ENCODE measurements around the gene SERPIND1.

DNA sequence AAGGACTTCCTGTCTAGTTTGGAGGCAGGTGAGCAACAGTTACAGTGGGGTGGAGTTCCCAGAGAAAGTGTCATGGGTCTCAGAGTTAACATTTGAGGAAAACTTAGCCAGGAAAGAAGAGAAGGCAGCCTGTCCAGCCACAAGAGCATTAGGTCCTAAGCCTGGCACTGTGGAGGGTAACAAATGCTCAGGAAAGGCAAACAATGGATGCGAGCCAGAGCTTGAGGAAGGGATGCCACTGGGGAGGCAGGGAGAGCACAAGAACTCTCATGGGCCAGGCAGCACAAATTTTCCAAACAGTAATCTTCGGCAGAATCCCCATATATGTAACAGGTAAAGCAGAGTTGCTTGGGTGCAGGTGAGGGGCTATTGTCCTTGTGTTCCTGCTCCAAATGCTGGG lies 8.0 kb upstream of the SERPIND1 start:
- TF ChIP-seq, protein P1, sequence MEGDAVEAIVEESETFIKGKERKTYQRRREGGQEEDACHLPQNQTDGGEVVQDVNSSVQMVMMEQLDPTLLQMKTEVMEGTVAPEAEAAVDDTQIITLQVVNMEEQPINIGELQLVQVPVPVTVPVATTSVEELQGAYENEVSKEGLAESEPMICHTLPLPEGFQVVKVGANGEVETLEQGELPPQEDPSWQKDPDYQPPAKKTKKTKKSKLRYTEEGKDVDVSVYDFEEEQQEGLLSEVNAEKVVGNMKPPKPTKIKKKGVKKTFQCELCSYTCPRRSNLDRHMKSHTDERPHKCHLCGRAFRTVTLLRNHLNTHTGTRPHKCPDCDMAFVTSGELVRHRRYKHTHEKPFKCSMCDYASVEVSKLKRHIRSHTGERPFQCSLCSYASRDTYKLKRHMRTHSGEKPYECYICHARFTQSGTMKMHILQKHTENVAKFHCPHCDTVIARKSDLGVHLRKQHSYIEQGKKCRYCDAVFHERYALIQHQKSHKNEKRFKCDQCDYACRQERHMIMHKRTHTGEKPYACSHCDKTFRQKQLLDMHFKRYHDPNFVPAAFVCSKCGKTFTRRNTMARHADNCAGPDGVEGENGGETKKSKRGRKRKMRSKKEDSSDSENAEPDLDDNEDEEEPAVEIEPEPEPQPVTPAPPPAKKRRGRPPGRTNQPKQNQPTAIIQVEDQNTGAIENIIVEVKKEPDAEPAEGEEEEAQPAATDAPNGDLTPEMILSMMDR (tag by site-specific recombination; IDR thresholded peaks at IDR 0.05): no peak
- TF ChIP-seq ZNF214 (tag by site-specific recombination; IDR thresholded peaks at IDR 0.05; ENCODE audit: borderline replicate concordance) (no peak), MZF1 (tag by site-specific recombination; IDR thresholded peaks at IDR 0.05; ENCODE audit: borderline replicate concordance) (no peak), ZBTB17 (tag by site-specific recombination; IDR thresholded peaks at IDR 0.05) (no peak), ZNF704 (tag by site-specific recombination; IDR thresholded peaks at IDR 0.05) (no peak), TCF7L2 (IDR thresholded peaks at IDR 0.05; ENCODE audit: borderline replicate concordance, low read depth, low read length) (no peak), ZNF362 (tag by site-specific recombination; IDR thresholded peaks at IDR 0.05) (no peak), YY1 (tag by site-specific recombination; IDR thresholded peaks at IDR 0.05) (no peak), ZNF548 (tag by site-specific recombination; IDR thresholded peaks at IDR 0.05) (no peak), BCL11B (tag by site-specific recombination; IDR thresholded peaks at IDR 0.05; ENCODE audit: low read depth) (no peak)
- TF ChIP-seq, protein P2, sequence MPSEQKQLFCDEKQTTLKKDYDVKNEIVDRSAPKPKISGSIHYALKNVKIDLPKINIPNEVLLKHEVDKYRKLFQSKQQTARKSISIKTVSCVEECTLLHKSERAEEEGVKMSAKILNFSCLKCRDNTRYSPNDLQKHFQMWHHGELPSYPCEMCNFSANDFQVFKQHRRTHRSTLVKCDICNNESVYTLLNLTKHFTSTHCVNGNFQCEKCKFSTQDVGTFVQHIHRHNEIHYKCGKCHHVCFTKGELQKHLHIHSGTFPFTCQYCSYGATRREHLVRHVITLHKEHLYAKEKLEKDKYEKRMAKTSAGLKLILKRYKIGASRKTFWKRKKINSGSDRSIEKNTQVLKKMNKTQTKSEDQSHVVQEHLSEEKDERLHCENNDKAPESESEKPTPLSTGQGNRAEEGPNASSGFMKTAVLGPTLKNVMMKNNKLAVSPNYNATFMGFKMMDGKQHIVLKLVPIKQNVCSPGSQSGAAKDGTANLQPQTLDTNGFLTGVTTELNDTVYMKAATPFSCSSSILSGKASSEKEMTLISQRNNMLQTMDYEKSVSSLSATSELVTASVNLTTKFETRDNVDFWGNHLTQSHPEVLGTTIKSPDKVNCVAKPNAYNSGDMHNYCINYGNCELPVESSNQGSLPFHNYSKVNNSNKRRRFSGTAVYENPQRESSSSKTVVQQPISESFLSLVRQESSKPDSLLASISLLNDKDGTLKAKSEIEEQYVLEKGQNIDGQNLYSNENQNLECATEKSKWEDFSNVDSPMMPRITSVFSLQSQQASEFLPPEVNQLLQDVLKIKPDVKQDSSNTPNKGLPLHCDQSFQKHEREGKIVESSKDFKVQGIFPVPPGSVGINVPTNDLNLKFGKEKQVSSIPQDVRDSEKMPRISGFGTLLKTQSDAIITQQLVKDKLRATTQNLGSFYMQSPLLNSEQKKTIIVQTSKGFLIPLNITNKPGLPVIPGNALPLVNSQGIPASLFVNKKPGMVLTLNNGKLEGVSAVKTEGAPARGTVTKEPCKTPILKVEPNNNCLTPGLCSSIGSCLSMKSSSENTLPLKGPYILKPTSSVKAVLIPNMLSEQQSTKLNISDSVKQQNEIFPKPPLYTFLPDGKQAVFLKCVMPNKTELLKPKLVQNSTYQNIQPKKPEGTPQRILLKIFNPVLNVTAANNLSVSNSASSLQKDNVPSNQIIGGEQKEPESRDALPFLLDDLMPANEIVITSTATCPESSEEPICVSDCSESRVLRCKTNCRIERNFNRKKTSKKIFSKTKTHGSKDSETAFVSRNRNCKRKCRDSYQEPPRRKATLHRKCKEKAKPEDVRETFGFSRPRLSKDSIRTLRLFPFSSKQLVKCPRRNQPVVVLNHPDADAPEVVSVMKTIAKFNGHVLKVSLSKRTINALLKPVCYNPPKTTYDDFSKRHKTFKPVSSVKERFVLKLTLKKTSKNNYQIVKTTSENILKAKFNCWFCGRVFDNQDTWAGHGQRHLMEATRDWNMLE (tag by site-specific recombination; conservative IDR thresholded peaks at IDR 0.05; ENCODE audit: low read depth): no peak
- TF ChIP-seq, protein P3, sequence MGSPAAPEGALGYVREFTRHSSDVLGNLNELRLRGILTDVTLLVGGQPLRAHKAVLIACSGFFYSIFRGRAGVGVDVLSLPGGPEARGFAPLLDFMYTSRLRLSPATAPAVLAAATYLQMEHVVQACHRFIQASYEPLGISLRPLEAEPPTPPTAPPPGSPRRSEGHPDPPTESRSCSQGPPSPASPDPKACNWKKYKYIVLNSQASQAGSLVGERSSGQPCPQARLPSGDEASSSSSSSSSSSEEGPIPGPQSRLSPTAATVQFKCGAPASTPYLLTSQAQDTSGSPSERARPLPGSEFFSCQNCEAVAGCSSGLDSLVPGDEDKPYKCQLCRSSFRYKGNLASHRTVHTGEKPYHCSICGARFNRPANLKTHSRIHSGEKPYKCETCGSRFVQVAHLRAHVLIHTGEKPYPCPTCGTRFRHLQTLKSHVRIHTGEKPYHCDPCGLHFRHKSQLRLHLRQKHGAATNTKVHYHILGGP (tag by site-specific recombination; IDR thresholded peaks at IDR 0.05): no peak
- TF ChIP-seq, protein P4, sequence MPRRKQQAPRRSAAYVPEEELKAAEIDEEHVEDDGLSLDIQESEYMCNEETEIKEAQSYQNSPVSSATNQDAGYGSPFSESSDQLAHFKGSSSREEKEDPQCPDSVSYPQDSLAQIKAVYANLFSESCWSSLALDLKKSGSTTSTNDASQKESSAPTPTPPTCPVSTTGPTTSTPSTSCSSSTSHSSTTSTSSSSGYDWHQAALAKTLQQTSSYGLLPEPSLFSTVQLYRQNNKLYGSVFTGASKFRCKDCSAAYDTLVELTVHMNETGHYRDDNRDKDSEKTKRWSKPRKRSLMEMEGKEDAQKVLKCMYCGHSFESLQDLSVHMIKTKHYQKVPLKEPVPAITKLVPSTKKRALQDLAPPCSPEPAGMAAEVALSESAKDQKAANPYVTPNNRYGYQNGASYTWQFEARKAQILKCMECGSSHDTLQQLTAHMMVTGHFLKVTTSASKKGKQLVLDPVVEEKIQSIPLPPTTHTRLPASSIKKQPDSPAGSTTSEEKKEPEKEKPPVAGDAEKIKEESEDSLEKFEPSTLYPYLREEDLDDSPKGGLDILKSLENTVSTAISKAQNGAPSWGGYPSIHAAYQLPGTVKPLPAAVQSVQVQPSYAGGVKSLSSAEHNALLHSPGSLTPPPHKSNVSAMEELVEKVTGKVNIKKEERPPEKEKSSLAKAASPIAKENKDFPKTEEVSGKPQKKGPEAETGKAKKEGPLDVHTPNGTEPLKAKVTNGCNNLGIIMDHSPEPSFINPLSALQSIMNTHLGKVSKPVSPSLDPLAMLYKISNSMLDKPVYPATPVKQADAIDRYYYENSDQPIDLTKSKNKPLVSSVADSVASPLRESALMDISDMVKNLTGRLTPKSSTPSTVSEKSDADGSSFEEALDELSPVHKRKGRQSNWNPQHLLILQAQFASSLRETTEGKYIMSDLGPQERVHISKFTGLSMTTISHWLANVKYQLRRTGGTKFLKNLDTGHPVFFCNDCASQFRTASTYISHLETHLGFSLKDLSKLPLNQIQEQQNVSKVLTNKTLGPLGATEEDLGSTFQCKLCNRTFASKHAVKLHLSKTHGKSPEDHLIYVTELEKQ (tag by site-specific recombination; IDR thresholded peaks at IDR 0.05; ENCODE audit: borderline replicate concordance): no peak

Data from HEK293 (cell line).